HEK293 (cell line): ENCODE results near the gene CIPC.

Experiments
- CTCF ChIA-PET: fragments of 350-600 bp; formaldehyde crosslinking; extraction: SDS; loops from one replicate; lab custom pipeline; 2021; ENCODE audit warnings: antibody characterized with exemption; lab: Yijun Ruan, JAX
- POLR2A ChIA-PET: fragments of 300-600 bp; formaldehyde crosslinking; extraction: SDS; loops from one replicate; lab custom pipeline; 2020; ENCODE audit warnings: antibody characterized with exemption, inconsistent platforms; lab: Yijun Ruan, JAX
- H3K27ac ChIP-seq: fragments of 200-500 bp; sonication (Bioruptor generic); 2 replicates; pipeline ENCODE4 v1.5.1; 2014; ENCODE audit warnings: low read depth, low read length, control low read depth, inconsistent platforms; ENCODE audit errors: extremely low read depth
- H3K36me3 ChIP-seq, 2 experiments: fragments of 200-500 bp in 1 of 2; sonication (Bioruptor generic) in 1 of 2; 1 replicate in 1 of 2; 2 replicates in 1 of 2; pipeline ENCODE4 v1.5.1; 2014 to 2017; ENCODE audit warnings: inconsistent platforms in 2 of 2, low read length in 2 of 2; ENCODE audit not compliant: control insufficient read depth in 2 of 2, insufficient read depth in 1 of 2
- H3K4me1 ChIP-seq: fragments of 200-500 bp; sonication (Bioruptor generic); 2 replicates; pipeline ENCODE4 v1.5.1; 2014; ENCODE audit warnings: mild to moderate bottlenecking, low read length, inconsistent platforms; ENCODE audit not compliant: control insufficient read depth, insufficient read depth
- H3K4me3 ChIP-seq: 2 replicates; pipeline ENCODE4 v1.5.1; 2011; ENCODE audit warnings: low read depth, mild to moderate bottlenecking, control low read depth, low read length, moderate library complexity
- H3K9me3 ChIP-seq: fragments of 200-500 bp; sonication (Bioruptor generic); 2 replicates; pipeline ENCODE4 v1.5.1; 2014; ENCODE audit warnings: low read depth, low read length, inconsistent platforms; ENCODE audit not compliant: control insufficient read depth, insufficient read depth
- FEZF1 ChIP-seq: fragments of 450-650 bp; formaldehyde crosslinking; IDR thresholded peaks from 2 replicates; pipeline ENCODE4 v1.5.1; 2016; ENCODE audit warnings: missing biosample characterization, missing genetic modification characterization
- IKZF3 ChIP-seq: fragments of 450-650 bp; IDR thresholded peaks from 2 replicates; pipeline ENCODE4 v1.5.0; 2018; ENCODE audit warnings: missing biosample characterization, mild to moderate bottlenecking, missing genetic modification characterization, moderate library complexity
- OSR2 ChIP-seq: fragments of 450-650 bp; formaldehyde crosslinking; IDR thresholded peaks from 2 replicates; pipeline ENCODE4 v1.5.1; 2016; ENCODE audit warnings: missing biosample characterization, missing genetic modification characterization
- YY2 ChIP-seq: fragments of 450-650 bp; formaldehyde crosslinking; IDR thresholded peaks from 2 replicates; pipeline ENCODE4 v1.5.1; 2016; ENCODE audit warnings: missing biosample characterization, missing genetic modification characterization
- ZBTB44 ChIP-seq: fragments of 450-650 bp; IDR thresholded peaks from 2 replicates; pipeline ENCODE4 v1.5.1; 2018; ENCODE audit warnings: missing biosample characterization, mild to moderate bottlenecking, missing genetic modification characterization
- ZNF18 ChIP-seq: fragments of 450-650 bp; formaldehyde crosslinking; IDR thresholded peaks from 2 replicates; pipeline ENCODE4 v1.5.1; 2016; ENCODE audit warnings: missing biosample characterization, missing genetic modification characterization
- ZNF202 ChIP-seq: fragments of 450-650 bp; formaldehyde crosslinking; IDR thresholded peaks from 2 replicates; pipeline ENCODE4 v1.5.1; 2016; ENCODE audit warnings: missing biosample characterization, missing genetic modification characterization, borderline replicate concordance
- ZNF391 ChIP-seq: fragments of 450-650 bp; formaldehyde crosslinking; IDR thresholded peaks from 2 replicates; pipeline ENCODE4 v1.5.1; 2016; ENCODE audit warnings: low read depth, missing biosample characterization, missing genetic modification characterization, borderline replicate concordance
- ZNF404 ChIP-seq: fragments of 450-650 bp; formaldehyde crosslinking; IDR thresholded peaks from 2 replicates; pipeline ENCODE4 v1.5.1; 2017; ENCODE audit warnings: missing biosample characterization, missing genetic modification characterization
- ZNF501 ChIP-seq: fragments of 450-650 bp; formaldehyde crosslinking; IDR thresholded peaks from 2 replicates; pipeline ENCODE4 v1.5.1; 2016; ENCODE audit warnings: missing biosample characterization, missing genetic modification characterization
- ZNF596 ChIP-seq: fragments of 450-650 bp; IDR thresholded peaks from 2 replicates; pipeline ENCODE4 v1.5.0; 2018; ENCODE audit warnings: missing biosample characterization, mild to moderate bottlenecking, missing genetic modification characterization, moderate library complexity
- ZNF654 ChIP-seq: fragments of 450-650 bp; formaldehyde crosslinking; IDR thresholded peaks from 2 replicates; pipeline ENCODE4 v1.5.1; 2016; ENCODE audit warnings: low read depth, missing biosample characterization, missing genetic modification characterization
- ZNF776 ChIP-seq: fragments of 450-650 bp; formaldehyde crosslinking; IDR thresholded peaks from 2 replicates; pipeline ENCODE4 v1.5.0; 2017; ENCODE audit warnings: missing biosample characterization, missing genetic modification characterization, borderline replicate concordance
- ZNF785 ChIP-seq: fragments of 450-650 bp; formaldehyde crosslinking; IDR thresholded peaks from 2 replicates; pipeline ENCODE4 v1.5.1; 2016; ENCODE audit warnings: missing biosample characterization, missing genetic modification characterization
- TF ChIP-seq, protein P1 (sequence below): fragments of 450-650 bp; formaldehyde crosslinking; IDR thresholded peaks from 2 replicates; pipeline ENCODE4 v1.5.1; 2017; ENCODE audit warnings: missing biosample characterization, missing genetic modification characterization
- TF ChIP-seq, protein P2 (sequence below): fragments of 450-650 bp; formaldehyde crosslinking; IDR thresholded peaks from 2 replicates; pipeline ENCODE4 v1.5.1; 2016; ENCODE audit warnings: missing biosample characterization, missing genetic modification characterization

The CIPC gene

DNA sequence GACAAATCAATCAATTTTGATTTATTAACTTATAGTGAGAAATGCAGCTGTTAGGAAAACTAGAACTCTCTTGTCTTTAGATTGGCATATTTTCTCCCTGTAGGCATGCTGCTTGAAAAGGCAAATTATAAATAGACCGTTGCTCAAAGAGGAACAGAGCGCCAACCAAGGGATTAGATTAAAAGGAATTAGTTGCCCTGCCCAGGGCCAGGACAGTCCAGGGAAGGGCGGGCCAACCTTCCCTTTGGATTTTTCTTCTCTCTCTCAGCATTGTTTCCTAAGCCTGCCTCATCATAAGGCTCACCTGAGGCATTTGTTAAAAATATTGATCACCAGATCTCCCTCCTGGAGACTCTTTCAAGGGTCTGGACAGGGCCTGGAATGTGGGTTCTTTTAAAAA lies 8.6 kb downstream of the CIPC start:
- CTCF ChIA-PET, result interaction anchor here (0.9 kb wide), 1 partner anchor 18 kb away, joined by 3 read pairs; no protein-coding TSS in a partner anchor
- H3K27ac ChIP-seq, result no peak overlapping the region
- POLR2A ChIA-PET, result no interaction called here

GRCh38 chr14:77107228-77107627 lies 9.2 kb downstream of the CIPC start:
- Histone ChIP-seq H3K9me3 (no peaks in the 10 kb centered on the region), H3K36me3 (peaks cover 23 to 66% of the 10 kb centered on the region in 2 experiments), H3K4me3 (no peak overlapping the region), H3K27ac (no peak overlapping the region), H3K4me1 (no peaks in the 10 kb centered on the region)
- TF ChIP-seq ZNF785 (tag by site-specific recombination), result no peak
- no peak for TF ChIP-seq ZNF18 (tag by site-specific recombination)
- TF ChIP-seq, protein P1, sequence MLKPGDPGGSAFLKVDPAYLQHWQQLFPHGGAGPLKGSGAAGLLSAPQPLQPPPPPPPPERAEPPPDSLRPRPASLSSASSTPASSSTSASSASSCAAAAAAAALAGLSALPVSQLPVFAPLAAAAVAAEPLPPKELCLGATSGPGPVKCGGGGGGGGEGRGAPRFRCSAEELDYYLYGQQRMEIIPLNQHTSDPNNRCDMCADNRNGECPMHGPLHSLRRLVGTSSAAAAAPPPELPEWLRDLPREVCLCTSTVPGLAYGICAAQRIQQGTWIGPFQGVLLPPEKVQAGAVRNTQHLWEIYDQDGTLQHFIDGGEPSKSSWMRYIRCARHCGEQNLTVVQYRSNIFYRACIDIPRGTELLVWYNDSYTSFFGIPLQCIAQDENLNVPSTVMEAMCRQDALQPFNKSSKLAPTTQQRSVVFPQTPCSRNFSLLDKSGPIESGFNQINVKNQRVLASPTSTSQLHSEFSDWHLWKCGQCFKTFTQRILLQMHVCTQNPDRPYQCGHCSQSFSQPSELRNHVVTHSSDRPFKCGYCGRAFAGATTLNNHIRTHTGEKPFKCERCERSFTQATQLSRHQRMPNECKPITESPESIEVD (tag by site-specific recombination), result no peak
- no peak for TF ChIP-seq YY2 (tag by site-specific recombination)
- ChIA-PET CTCF (no interaction called here), POLR2A (no interaction called here)

More for the DNA sequence above, 8.6 kb downstream of the CIPC start:
- TF ChIP-seq ZNF404 (tag by site-specific recombination) (no peak), ZNF501 (tag by site-specific recombination) (no peak), IKZF3 (tag by site-specific recombination) (no peak), OSR2 (tag by site-specific recombination) (no peak)
- TF ChIP-seq, protein P2, sequence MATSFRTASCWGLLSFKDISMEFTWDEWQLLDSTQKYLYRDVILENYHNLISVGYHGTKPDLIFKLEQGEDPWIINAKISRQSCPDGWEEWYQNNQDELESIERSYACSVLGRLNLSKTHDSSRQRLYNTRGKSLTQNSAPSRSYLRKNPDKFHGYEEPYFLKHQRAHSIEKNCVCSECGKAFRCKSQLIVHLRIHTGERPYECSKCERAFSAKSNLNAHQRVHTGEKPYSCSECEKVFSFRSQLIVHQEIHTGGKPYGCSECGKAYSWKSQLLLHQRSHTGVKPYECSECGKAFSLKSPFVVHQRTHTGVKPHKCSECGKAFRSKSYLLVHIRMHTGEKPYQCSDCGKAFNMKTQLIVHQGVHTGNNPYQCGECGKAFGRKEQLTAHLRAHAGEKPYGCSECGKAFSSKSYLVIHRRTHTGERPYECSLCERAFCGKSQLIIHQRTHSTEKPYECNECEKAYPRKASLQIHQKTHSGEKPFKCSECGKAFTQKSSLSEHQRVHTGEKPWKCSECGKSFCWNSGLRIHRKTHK (tag by site-specific recombination), result no peak
- TF ChIP-seq, all 188 proteins: peak for 0
- H3K4me1 ChIP-seq, result no peaks in the 10 kb centered on the region
- peaks cover 18 to 61% of the 10 kb centered on the region in 2 experiments for H3K36me3 ChIP-seq
- H3K9me3 ChIP-seq, result no peaks in the 10 kb centered on the region
- no peak overlapping the region for H3K4me3 ChIP-seq

GRCh38 chr14:77108753-77109152 lies 10.7 kb downstream of the CIPC start:
- ChIA-PET POLR2A (no interaction called here), CTCF (interaction anchor here (0.7 to 3.4 kb wide), 6 partner anchors 9 to 207 kb away, joined by 3 to 15 read pairs (median 4); no protein-coding TSS in a partner anchor)
- Histone ChIP-seq H3K36me3 (peaks cover 24 to 78% of the 10 kb centered on the region in 2 experiments), H3K27ac (no peak overlapping the region), H3K4me1 (no peaks in the 10 kb centered on the region), H3K9me3 (no peaks in the 10 kb centered on the region), H3K4me3 (no peak overlapping the region)
- no peak for TF ChIP-seq ZNF202 (tag by site-specific recombination)
- TF ChIP-seq ZNF391 (tag by site-specific recombination), result no peak
- no peak for TF ChIP-seq FEZF1 (tag by site-specific recombination)
- TF ChIP-seq YY2 (tag by site-specific recombination), result no peak
- no peak for TF ChIP-seq ZBTB44 (tag by site-specific recombination)
- no peak for TF ChIP-seq ZNF654 (tag by site-specific recombination)
- no peak for TF ChIP-seq ZNF404 (tag by site-specific recombination)
- no peak for TF ChIP-seq ZNF776 (tag by site-specific recombination)
- no peak for TF ChIP-seq ZNF596 (tag by site-specific recombination)
